ENCODE data around the gene OR10H5. TPM values are rescaled to one million over a fixed set of nuclear protein-coding genes. Genes with fewer than 3 reads are reported as not detected.
"Not testable (repeated sequence)": the region's sequence is repeated elsewhere in the genome, so short reads cannot be mapped to it uniquely, and the experiment has no call there.

Gene OR10H5
- total and polyA plus RNA-seq, 2 of the 13 experiments (the other 11 are each of a cell fraction or from before 2014, with no cell fraction given) = not detected

- TF ChIP-seq RORA (CRISPR knock-in tag; IDR thresholded peaks at IDR 0.05) (no peak), HOXA9 (CRISPR knock-in tag; IDR thresholded peaks at IDR 0.05; ENCODE audit: borderline replicate concordance) (no peak), ZNF597 (CRISPR knock-in tag; IDR thresholded peaks at IDR 0.05) (no peak), ZNF18 (CRISPR knock-in tag; IDR thresholded peaks at IDR 0.05; ENCODE audit: insufficient replicate concordance) (no peak), ZNF879 (CRISPR knock-in tag; IDR thresholded peaks at IDR 0.05) (no peak), ATM (IDR thresholded peaks at IDR 0.05; ENCODE audit: borderline replicate concordance) (no peak)
Observed at GRCh38 chr19:15838351-15838750, 50.9 kb downstream of the OR10H5 start (continued).

- in situ Hi-C loops (cut with HindIII; ENCODE audit: extremely low pct_ligation_motif_present, low pct_unique_long_range_greater_than_20kb); H3K4me1 ChIP-seq (ENCODE audit: insufficient read depth, low read length): not testable (repeated sequence)
Observed at GRCh38 chr19:15839888-15840287, 52.4 kb downstream of the OR10H5 start.

More at GRCh38 chr19:15839888-15840287, 52.4 kb downstream of the OR10H5 start:
- H3K36me3 ChIP-seq (replicated peaks in 1 of 2; ENCODE audit: control insufficient read depth in 1 of 2, insufficient read depth in 2 of 2, low read length in 2 of 2); BruUV-seq (replicated peaks); H3K27ac ChIP-seq (ENCODE audit: extremely low read length, insufficient read depth, low read length); H3K9ac ChIP-seq (ENCODE audit: insufficient read depth, low read depth, low read length); intact Hi-C loops (cut with micrococcal nuclease; ENCODE audit: unreplicated experiment); POLR2A ChIA-PET; DNase-seq (ENCODE audit: low spot score); H3K27me3 ChIP-seq (ENCODE audit: control insufficient read depth in 1 of 2, insufficient read depth in 2 of 2, low read length in 2 of 2); H3K4me3 ChIP-seq (replicated peaks in 1 of 3; ENCODE audit: insufficient read depth in 1 of 3, low read depth in 2 of 3, low read length in 3 of 3); ATAC-seq; H2AFZ ChIP-seq (ENCODE audit: low read length); H3K4me2 ChIP-seq (ENCODE audit: low read depth, low read length); H4K20me1 ChIP-seq (ENCODE audit: insufficient read depth, low read length); CTCF ChIA-PET (ENCODE audit: low intra/inter-chr PET ratio, low total read pairs); H3K9me3 ChIP-seq (ENCODE audit: low read length); H3K79me2 ChIP-seq (ENCODE audit: insufficient read depth, low read length); FAIRE-seq: not testable (repeated sequence)
- 39% methylated on average over 4 of the region's 4 CpGs for WGBS (ENCODE audit: low lambda C conversion rate)
